ENCODE measurements around the gene KCNAB1. TPM values are rescaled to one million over a fixed set of nuclear protein-coding genes. Genes with fewer than 3 reads are reported as not detected.
"Not testable (repeated sequence)": the region's sequence is repeated elsewhere in the genome, so short reads cannot be mapped to it uniquely, and the experiment has no call there.

Gene KCNAB1
- total RNA-seq, 1 experiment from 2014 or later = not detected

DNA sequence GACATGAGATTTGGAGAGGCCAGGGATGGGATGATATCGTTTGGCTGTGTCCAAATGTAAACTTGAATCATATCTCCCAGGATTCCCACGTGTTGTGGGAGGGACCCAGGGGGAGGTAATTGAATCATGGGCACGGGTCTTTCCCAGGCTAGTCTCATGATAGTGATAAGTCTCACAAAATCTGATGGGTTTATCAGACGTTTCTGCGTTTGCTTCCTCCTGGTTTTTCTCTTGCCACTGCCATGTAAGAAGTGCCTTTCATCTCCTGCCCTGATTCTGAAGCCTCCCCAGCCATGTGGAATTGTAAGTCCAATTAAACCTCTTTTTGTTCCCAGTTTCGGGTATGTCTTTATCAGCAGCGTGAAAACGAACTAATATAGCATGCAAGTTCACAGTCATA lies 442.1 kb downstream of the KCNAB1 start:
- DNase-seq (ENCODE audit: low spot score) = not testable (repeated sequence)

DNA sequence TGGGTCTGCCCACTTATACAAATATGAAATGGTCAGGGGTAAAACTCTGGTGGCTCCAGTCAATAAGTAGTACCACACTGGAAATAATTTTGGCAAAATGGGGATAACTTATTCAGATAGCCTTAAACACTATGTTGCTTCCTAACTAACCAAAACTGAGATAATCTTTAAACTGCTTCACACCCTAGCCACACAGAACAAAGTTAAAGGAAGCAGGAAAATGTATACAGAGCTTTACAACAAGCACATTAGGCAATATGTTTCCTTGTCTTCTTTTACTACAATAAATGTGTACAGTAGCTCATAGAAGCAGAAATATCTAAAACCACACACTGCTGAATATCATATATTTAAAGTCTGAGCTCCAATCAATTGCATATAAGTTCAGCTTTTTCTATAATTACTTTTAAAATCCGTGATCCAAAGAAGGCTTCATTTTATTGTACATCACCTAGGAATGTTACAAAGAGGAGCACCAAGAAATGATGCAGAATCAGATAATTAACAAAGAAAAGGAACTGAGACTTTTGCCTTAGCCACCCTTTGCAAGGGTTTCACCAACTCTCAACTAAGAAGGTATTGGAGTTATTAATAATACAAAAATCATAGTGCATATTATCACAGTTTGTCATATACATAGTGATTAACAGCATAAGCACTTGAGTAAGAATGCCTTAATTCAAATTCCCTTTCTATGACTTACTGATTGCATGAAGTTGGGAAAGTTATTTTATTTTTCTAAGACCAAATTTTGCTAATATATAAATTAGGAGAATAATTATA lies 443.7 kb downstream of the KCNAB1 start:
- DNase-seq (ENCODE audit: low spot score) = no peak

DNA sequence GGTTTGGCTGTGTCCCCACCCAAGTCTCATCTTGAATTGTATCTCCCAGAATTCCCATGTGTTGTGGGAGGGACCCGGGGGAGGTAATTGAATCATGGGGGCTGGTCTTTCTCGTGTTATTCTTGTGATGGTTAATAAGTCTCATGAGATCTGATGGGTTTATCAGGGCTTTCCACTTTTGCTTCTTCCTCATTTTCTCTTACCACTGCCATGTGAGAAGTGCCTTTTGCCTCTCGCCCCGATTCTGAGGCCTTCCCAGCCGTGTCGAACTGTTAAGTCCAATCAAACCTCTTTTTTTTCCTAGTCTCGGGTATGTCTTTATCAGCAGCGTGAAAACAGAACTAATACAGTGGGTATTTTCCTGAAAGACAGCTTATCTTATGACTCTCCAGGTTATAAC lies 448.6 kb downstream of the KCNAB1 start:
- DNase-seq (ENCODE audit: low spot score) = not testable (repeated sequence)

- DNase-seq (ENCODE audit: low spot score) = not testable (repeated sequence)
These were observed 449.5 kb downstream of the KCNAB1 start for GRCh38 chr3:156569881-156570280.

GRCh38 chr3:156575641-156576040 lies 455.3 kb downstream of the KCNAB1 start:
- DNase-seq (ENCODE audit: low spot score) = no peak

DNA sequence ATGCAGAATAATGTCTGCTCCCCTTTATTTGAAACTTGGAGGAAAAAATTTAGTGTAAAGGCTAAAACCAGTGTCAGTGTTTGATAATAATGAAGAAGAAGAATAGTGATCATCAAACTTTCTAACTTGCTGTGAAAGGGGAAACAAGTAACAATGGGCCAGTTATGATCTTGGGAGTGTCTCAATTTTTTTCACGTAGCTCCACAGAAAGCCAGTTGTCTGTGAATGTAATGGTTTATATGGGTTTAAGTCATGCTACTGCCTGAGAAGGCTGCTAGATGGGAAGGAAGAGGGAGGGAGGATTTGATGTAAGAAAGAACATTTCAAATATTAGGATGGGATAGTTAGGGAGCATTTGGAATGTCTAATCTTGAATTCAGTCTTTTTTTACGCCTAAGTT lies 455.7 kb downstream of the KCNAB1 start:
- DNase-seq (ENCODE audit: low spot score) = no peak

DNA sequence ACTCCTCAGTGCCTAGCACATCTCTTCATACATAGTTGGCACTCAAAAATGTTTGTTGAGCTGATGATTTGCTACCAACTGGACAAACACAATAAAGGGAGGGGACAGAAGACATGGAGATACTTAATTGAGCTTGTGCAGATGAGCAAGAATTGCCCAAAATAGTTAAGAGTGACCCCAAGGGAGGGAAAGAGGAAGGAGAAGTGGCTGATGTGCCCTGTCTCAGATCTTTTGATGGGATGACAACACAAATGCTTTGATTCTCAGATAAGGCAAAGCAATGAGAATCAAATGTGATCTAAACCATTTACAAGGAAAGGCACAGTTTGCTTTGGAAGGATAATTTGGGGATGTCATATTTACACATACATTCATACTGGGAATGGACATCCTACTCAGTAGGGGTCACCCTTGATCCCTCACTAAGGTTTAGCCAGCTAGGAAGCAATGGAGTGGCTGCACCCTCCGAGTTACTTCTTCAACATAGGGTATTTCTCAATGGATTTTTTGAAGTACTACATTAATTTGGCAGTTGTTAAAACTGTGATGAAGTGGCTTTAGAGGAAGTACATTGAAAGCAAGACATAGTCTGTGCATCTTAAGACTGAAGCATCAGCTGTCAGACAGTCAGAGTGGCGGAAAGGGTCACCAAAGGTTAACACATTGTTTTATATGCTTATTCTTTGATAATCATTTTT lies 456.4 kb downstream of the KCNAB1 start:
- DNase-seq (ENCODE audit: low spot score) = no peak

- peak; percentile 25 for DNase-seq (ENCODE audit: low spot score)
These were observed 457.4 kb downstream of the KCNAB1 start for GRCh38 chr3:156577736-156578135.

DNA sequence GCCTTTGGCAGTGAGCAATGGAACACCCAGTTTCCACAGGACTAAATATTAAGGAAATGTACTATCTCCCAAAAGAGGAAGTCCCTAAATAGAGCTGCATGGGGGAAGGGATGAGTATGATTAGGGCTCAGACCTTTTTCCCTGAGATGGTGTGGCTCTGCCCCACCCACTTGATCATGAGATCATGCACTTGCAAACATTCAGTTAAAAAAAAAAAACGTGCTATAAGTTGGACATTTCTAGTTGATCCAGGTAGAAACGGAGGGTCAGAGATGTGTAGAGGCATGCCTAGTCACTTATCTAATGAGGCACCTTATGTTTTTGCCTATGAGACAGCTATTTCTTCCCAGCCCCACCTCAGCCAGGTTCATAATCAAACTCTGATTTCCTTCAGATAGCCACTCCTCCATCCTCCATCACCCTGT lies 459.1 kb downstream of the KCNAB1 start:
- no peak for DNase-seq (ENCODE audit: low spot score)

DNA sequence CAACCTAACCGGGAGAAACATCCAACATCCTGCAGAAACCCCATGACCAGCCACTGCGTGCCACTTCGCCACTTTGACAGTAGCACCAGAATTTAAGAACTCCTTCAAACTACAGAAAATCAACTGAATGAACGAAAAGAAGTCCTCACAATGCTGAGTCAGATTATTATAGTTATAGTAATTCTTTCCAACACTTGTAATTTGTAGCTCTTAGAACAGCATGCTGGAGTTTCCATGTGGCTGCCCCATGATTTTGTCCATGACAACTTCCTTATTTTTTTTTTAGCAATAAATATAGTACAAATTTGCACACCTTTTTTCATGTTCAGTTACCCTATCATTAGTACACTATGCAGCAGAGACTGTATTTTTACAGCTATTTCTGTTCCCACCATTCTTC lies 460.7 kb downstream of the KCNAB1 start:
- DNase-seq (ENCODE audit: low spot score) = no peak

DNA sequence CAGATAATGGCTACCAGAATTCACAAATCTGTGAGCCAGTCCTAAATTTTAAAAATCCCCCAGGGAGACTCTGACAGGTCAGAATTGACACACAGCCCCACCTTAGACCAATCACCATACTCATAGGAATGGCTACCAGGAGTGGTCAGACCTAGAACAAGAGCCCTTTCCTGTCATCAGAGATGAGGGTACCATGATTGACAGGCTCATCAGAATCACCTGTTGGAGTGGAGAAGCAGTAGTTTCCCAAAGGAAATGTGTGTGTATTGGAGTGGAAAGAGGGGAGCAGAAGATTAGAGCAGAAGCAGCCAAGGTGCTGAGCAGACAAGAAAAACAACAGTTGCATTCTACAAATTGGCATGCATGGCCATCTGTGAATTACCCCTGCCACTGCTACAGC lies 461.6 kb downstream of the KCNAB1 start:
- no peak for DNase-seq (ENCODE audit: low spot score)

DNA sequence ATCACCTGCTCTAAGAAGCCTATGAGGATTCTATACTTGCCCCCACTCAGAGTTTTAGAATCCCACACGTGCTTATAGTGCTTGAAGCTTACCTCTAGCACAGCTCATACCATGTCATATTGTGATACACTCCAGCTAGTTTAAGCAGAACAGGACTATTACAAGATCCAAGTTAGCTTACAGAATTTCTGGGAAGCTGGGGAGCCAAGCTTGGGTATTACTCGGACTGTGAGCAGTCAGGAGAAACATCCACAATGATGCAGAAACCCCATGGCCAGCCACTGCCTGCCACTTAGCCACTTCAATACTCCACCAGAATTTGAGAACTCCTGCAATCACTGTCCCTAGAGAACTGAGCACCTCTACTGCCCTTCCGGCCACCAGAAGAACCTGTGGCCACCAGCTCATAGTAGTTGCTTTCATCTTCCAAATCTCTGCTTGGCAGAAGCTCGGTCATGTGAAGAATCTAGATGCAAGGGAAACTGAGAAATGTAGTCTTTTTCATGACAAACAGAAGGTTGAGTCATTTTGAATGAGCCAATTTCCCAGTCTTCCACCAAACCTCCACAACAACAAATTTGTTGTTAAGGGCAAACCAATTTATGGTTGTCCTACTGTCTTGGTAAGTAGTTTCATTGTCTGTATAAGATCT lies 462.3 kb downstream of the KCNAB1 start:
- no peak for DNase-seq (ENCODE audit: low spot score)

DNA sequence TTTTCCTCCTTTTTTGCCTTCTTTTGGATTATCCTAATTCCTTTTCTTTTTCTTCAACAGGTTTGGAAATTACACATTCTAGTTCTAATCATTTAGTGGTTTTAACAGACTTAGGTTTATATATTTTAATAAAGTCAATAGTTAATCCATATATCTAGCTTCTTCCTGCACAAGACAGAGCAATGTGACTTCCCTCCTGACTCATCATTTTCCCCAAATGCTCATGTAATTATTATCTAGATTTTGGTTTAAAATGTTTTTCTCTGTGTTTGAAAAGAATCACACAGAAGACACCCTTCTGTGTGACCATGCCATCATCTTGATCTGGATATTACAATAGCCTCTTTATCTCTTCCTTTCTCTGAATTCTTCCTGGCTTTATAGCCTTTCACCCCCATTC lies 463.1 kb downstream of the KCNAB1 start:
- no peak for DNase-seq (ENCODE audit: low spot score)

- DNase-seq (ENCODE audit: low spot score) = no peak
These were observed 466.8 kb downstream of the KCNAB1 start for GRCh38 chr3:156586905-156587759.

DNA sequence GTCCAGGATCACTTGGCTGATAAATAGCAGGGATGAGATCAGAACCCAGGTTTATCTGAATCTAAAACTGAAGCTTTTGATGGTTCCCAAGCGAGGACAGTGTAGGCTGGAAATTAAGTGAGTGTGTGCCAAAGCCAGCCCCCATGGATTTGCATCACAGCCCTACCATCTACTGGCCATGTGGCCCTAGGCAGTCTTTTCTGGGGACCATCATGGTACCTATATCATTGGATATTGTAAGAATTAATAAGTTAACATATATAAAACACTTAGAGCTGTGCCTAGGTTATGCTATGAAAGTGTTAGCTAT lies 467.3 kb downstream of the KCNAB1 start:
- DNase-seq (ENCODE audit: low spot score) = no peak

Other genes starting within 250 kb of the KCNAB1 start
- gene GMPS, start 249.9 kb upstream of the KCNAB1 start, total RNA-seq (2014; rRNA removed; shearing (Covaris generic)) = 23.4 and 23.8 TPM in 2 replicates